Measurements from ENCODE around the gene SYMPK.
"Not testable (repeated sequence)": the region's sequence is repeated elsewhere in the genome, so short reads cannot be mapped to it uniquely, and the experiment has no call there.

The SYMPK gene

GRCh38 chr19:45804140-45804958 lies 58.6 kb downstream of the SYMPK start:
- no peak overlapping the region for H3K4me3 ChIP-seq (ENCODE audit: low read depth, low read length)
- TF ChIP-seq, protein P1, sequence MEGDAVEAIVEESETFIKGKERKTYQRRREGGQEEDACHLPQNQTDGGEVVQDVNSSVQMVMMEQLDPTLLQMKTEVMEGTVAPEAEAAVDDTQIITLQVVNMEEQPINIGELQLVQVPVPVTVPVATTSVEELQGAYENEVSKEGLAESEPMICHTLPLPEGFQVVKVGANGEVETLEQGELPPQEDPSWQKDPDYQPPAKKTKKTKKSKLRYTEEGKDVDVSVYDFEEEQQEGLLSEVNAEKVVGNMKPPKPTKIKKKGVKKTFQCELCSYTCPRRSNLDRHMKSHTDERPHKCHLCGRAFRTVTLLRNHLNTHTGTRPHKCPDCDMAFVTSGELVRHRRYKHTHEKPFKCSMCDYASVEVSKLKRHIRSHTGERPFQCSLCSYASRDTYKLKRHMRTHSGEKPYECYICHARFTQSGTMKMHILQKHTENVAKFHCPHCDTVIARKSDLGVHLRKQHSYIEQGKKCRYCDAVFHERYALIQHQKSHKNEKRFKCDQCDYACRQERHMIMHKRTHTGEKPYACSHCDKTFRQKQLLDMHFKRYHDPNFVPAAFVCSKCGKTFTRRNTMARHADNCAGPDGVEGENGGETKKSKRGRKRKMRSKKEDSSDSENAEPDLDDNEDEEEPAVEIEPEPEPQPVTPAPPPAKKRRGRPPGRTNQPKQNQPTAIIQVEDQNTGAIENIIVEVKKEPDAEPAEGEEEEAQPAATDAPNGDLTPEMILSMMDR (IDR thresholded peaks at IDR 0.05; ENCODE audit: low read depth, low read length): no peak

- no peak overlapping the region for H3K4me3 ChIP-seq (ENCODE audit: low read depth, low read length)
- TF ChIP-seq, protein P1 (IDR thresholded peaks at IDR 0.05; ENCODE audit: low read depth, low read length): no peak
These were observed 61.3 kb downstream of the SYMPK start for GRCh38 chr19:45801603-45802175.

DNA sequence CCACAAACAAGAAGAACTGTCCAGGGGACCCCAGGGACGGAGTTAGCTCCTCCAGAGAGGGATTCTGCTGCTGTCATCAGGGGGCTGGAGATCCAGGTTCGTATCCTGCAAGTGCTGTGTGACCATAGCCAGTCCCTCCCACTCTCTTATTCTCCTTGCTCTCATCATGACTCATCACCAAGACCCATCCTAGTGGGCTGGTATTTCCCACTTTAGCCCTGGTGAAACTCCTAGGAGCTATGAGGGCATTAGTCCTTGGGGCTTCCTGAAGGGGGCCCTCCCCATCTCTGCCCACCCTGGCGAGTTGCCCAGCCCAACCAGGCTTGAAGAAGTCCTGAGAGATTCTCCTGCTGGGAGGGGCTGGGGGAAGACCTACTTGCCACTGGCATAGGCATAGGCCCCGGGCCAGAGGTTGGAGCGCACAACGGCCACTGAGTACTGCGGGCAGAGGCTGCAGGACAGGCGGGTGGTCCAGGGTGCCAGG lies 62.8 kb downstream of the SYMPK start:
- no peak overlapping the region for H3K4me3 ChIP-seq (ENCODE audit: low read depth, low read length)
- TF ChIP-seq, protein P1 (IDR thresholded peaks at IDR 0.05; ENCODE audit: low read depth, low read length): no peak

DNA sequence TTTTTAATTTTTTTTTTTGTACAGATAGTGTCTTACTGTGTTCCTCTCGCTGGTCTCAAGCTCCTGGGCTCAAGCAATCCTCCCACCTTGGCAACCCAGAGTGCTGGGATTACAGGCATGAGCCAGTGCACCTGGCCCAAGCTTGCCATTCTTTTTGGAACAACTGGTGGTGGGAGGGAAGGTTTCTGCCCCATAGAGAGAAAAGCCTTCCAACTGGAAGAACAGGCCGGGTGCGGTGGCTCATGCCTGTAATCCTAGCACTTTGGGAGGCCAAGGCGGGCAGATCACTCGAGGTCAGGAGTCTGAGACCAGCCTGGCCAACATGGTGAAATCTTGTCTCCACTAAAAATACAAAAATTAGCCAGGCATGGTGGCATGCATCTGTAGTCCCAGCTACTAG lies 63.4 kb downstream of the SYMPK start:
- H3K4me3 ChIP-seq (ENCODE audit: low read depth, low read length): not testable (repeated sequence)

- TF ChIP-seq, protein P1 (IDR thresholded peaks at IDR 0.05; ENCODE audit: low read depth, low read length): peak; percentile 72
- no peak overlapping the region for H3K4me3 ChIP-seq (ENCODE audit: low read depth, low read length)
These were observed 63.9 kb downstream of the SYMPK start for GRCh38 chr19:45798995-45799517.

- TF ChIP-seq, protein P1 (IDR thresholded peaks at IDR 0.05; ENCODE audit: low read depth, low read length): no peak
These were observed 68.3 kb downstream of the SYMPK start for GRCh38 chr19:45794627-45795026.

DNA sequence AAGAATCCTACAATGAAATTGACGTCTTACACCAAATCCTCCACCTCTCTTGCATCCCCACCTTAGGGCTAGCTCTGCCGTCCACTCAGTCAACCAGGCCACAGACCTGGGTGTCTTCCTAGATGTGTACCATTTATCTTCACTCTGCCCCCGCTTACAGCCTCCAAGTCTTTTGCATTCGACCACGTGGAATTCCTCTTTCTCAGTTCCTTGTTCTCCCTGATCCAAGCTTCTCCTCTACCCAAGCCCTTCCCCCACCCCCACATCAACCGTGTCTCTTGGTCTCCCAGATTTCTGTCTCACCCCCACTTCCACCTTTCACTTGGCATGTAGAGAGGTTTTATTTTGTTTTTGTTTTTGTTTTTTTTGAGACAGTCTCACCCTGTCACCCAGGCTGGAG lies 69.1 kb downstream of the SYMPK start:
- TF ChIP-seq, protein P1 (IDR thresholded peaks at IDR 0.05; ENCODE audit: low read depth, low read length): no peak
- H3K4me3 ChIP-seq (ENCODE audit: low read depth, low read length): no peak overlapping the region

More at GRCh38 chr19:45794627-45795026, 68.3 kb downstream of the SYMPK start:
- H3K4me3 ChIP-seq (ENCODE audit: low read depth, low read length): no peak overlapping the region
